Mucosa of rectum (tissue), 2 donors: ENCODE data around the gene ESYT1.

Source experiments
- H3K27ac ChIP-seq, 2 donors: one replicate each; pipeline ENCODE4 v1.7.0; 2013; ENCODE audit warnings: inconsistent platforms in 2 of 2, low read depth in 2 of 2, low read length in 2 of 2
- H3K27me3 ChIP-seq, 2 donors: one replicate each; pipeline ENCODE4 v1.7.0; 2013; ENCODE audit warnings: low read length in 2 of 2; ENCODE audit not compliant: control insufficient read depth in 2 of 2, insufficient read depth in 2 of 2
- H3K36me3 ChIP-seq, 2 donors: one replicate each; pipeline ENCODE4 v1.7.0; 2013; ENCODE audit warnings: low read length in 2 of 2; ENCODE audit not compliant: control insufficient read depth in 2 of 2, insufficient read depth in 2 of 2
- H3K4me1 ChIP-seq, 2 donors: one replicate each; pipeline ENCODE4 v1.7.0; 2013; ENCODE audit warnings: low read length in 2 of 2, mild to moderate bottlenecking in 1 of 2; ENCODE audit not compliant: control insufficient read depth in 2 of 2, insufficient read depth in 2 of 2
- H3K4me3 ChIP-seq, 2 donors: one replicate each; pipeline ENCODE4 v1.7.0; 2013; ENCODE audit warnings: low read length in 2 of 2
- H3K9ac ChIP-seq, 2 donors: one replicate each; pipeline ENCODE4 v1.7.0; 2013; ENCODE audit warnings: low read length in 2 of 2, low read depth in 1 of 2, mild to moderate bottlenecking in 1 of 2
- H3K9me3 ChIP-seq, 2 donors: one replicate each; pipeline ENCODE4 v1.7.0; 2013; ENCODE audit warnings: low read length in 2 of 2; ENCODE audit not compliant: control insufficient read depth in 2 of 2
- donor health status: healthy.
- donor health status: Normal muscosa, but diverticular disease.

Gene ESYT1

GRCh38 chr12:56127888-56128669 is at the start of gene ESYT1:
Gene ESYT1 (plus strand): TSS chr12:56128267. CDS start chr12:56128320, 53 bp downstream.
- H3K27ac ChIP-seq, result peak within 1 kb of the TSS; percentile 86 to 93
- no peaks in the 10 kb centered on the region for H3K9me3 ChIP-seq
- peak within 1 kb of the TSS; percentile 92 to 97 for H3K4me3 ChIP-seq
- peaks cover 22 to 29% of the 10 kb centered on the region in 2 donors for H3K36me3 ChIP-seq
- no peaks in the 10 kb centered on the region for H3K27me3 ChIP-seq
- peak within 1 kb of the TSS; percentile 96 to 98 for H3K9ac ChIP-seq
- H3K4me1 ChIP-seq, result peaks cover 27 to 34% of the 10 kb centered on the region in 2 donors

GRCh38 chr12:56078427-56078826 is 49.6 kb upstream of the ESYT1 start:
- Histone ChIP-seq H3K27ac (peak overlapping the region; percentile 94 to 98), H3K4me3 (peak overlapping the region; percentile 78 to 83), H3K36me3 (peaks cover 0 to under 1% of the 10 kb centered on the region in 2 donors), H3K9me3 (no peaks in the 10 kb centered on the region), H3K27me3 (peaks cover 0 to 2% of the 10 kb centered on the region in 2 donors), H3K4me1 (peaks cover 16 to 28% of the 10 kb centered on the region in 2 donors), H3K9ac (no peak overlapping the region)

- no peaks in the 10 kb centered on the region for H3K9me3 ChIP-seq
- H3K9ac ChIP-seq, result peak overlapping the region; percentile 93 to 96
- H3K36me3 ChIP-seq, result peaks cover 6 to 7% of the 10 kb centered on the region in 2 donors
- peak overlapping the region; percentile 78 to 83 for H3K4me3 ChIP-seq
- peak overlapping the region; percentile 94 to 98 for H3K27ac ChIP-seq
- H3K27me3 ChIP-seq, result peaks cover 0 to 2% of the 10 kb centered on the region in 2 donors
- peaks cover 18 to 35% of the 10 kb centered on the region in 2 donors for H3K4me1 ChIP-seq
Measured at GRCh38 chr12:56078931-56079722, 48.9 kb upstream of the ESYT1 start.

GRCh38 chr12:56079723-56080555 is 48.1 kb upstream of the ESYT1 start, which contains the start of gene ERBB3:
Gene ERBB3 (plus strand): TSS chr12:56080165. CDS start chr12:56080301, 136 bp downstream.
- Histone ChIP-seq H3K27ac (peak within 1 kb of the TSS; percentile 94 to 98), H3K36me3 (peaks cover 9 to 11% of the 10 kb centered on the region in 2 donors), H3K27me3 (peaks cover 0 to 2% of the 10 kb centered on the region in 2 donors)

GRCh38 chr12:56080556-56081138 is 47.4 kb upstream of the ESYT1 start:
- Histone ChIP-seq H3K4me3 (peak overlapping the region; percentile 78 to 83), H3K27me3 (peaks cover 0 to 2% of the 10 kb centered on the region in 2 donors), H3K36me3 (peaks cover 12 to 15% of the 10 kb centered on the region in 2 donors), H3K4me1 (peaks cover 18 to 41% of the 10 kb centered on the region in 2 donors), H3K27ac (peak overlapping the region; percentile 94 to 98), H3K9ac (peak overlapping the region; percentile 93 to 96), H3K9me3 (no peaks in the 10 kb centered on the region)

More at GRCh38 chr12:56079723-56080555, 48.1 kb upstream of the ESYT1 start, which contains the start of gene ERBB3:
- Histone ChIP-seq H3K4me3 (peak within 1 kb of the TSS; percentile 78 to 83), H3K9me3 (no peaks in the 10 kb centered on the region), H3K9ac (peak within 1 kb of the TSS; percentile 93 to 96), H3K4me1 (peaks cover 18 to 37% of the 10 kb centered on the region in 2 donors)

GRCh38 chr12:56081393-56082347 is 46.4 kb upstream of the ESYT1 start:
- H3K9ac ChIP-seq, result peak overlapping the region; percentile 93 to 96
- H3K9me3 ChIP-seq, result no peaks in the 10 kb centered on the region
- peaks cover 26 to 49% of the 10 kb centered on the region in 2 donors for H3K4me1 ChIP-seq
- H3K27me3 ChIP-seq, result peaks cover 0 to 2% of the 10 kb centered on the region in 2 donors
- peak overlapping the region; percentile 94 to 98 for H3K27ac ChIP-seq
- peaks cover 17 to 20% of the 10 kb centered on the region in 2 donors for H3K36me3 ChIP-seq
- H3K4me3 ChIP-seq, result peak overlapping the region; percentile 78 to 83

GRCh38 chr12:56082382-56082781 is 45.7 kb upstream of the ESYT1 start:
- H3K4me1 ChIP-seq, result peaks cover 27 to 56% of the 10 kb centered on the region in 2 donors
- H3K27ac ChIP-seq, result peak overlapping the region; percentile 94 to 98
- peak overlapping the region; percentile 38 to 93 for H3K9ac ChIP-seq
- H3K36me3 ChIP-seq, result peaks cover 19 to 24% of the 10 kb centered on the region in 2 donors
- peak overlapping the region; percentile 78 to 83 for H3K4me3 ChIP-seq
- H3K9me3 ChIP-seq, result no peaks in the 10 kb centered on the region
- peaks cover 0 to 2% of the 10 kb centered on the region in 2 donors for H3K27me3 ChIP-seq

GRCh38 chr12:56082967-56083366 is 45.1 kb upstream of the ESYT1 start:
- H3K4me3 ChIP-seq, result peak overlapping the region; percentile 78 to 83
- H3K4me1 ChIP-seq, result peaks cover 30 to 59% of the 10 kb centered on the region in 2 donors

More at GRCh38 chr12:56082967-56083366, 45.1 kb upstream of the ESYT1 start:
- peaks cover 25 to 28% of the 10 kb centered on the region in 2 donors for H3K36me3 ChIP-seq
- no peaks in the 10 kb centered on the region for H3K9me3 ChIP-seq
- H3K27me3 ChIP-seq, result peaks cover 0 to 2% of the 10 kb centered on the region in 2 donors
- peak overlapping the region in 1 of 2 donors; percentile 93 for H3K9ac ChIP-seq
- peak overlapping the region; percentile 94 to 98 for H3K27ac ChIP-seq
